Activated T-helper 1 cell treated with anti-CD3 and anti-CD28 coated beads, Interleukin-12 subunit alpha, Interleukin-12 subunit beta, Interleukin-2, Interleukin-4 antibody, amounts not matched to agents 30 ng/mL and 10 ng/mL and 1 ng/mL, durations not matched to agents 14 hours and 24 hours and 36 hours (primary cell): ENCODE measurements around the gene AAGAB. TPM values are rescaled to one million over a fixed set of nuclear protein-coding genes. Genes with fewer than 3 reads are reported as not detected.

Source experiments
- DNase-seq: peaks from one replicate; pipeline ENCODE4 v3.0.0; 2021; ENCODE audit warnings: low spot score
- H3K27ac Mint-ChIP-seq: one replicate; pipeline ENCODE4 v1.8.0; 2021; ENCODE audit warnings: mild to moderate bottlenecking, mixed read lengths
- H3K27me3 Mint-ChIP-seq: one replicate; pipeline ENCODE4 v1.8.0; 2022; ENCODE audit warnings: mild to moderate bottlenecking, moderate library complexity, mixed read lengths; ENCODE audit not compliant: insufficient read depth
- H3K36me3 Mint-ChIP-seq: one replicate; pipeline ENCODE4 v1.8.0; 2021; ENCODE audit warnings: low read depth, mixed read lengths
- H3K4me1 Mint-ChIP-seq: one replicate; pipeline ENCODE4 v1.8.0; 2021; ENCODE audit warnings: low read depth, mixed read lengths
- H3K4me3 Mint-ChIP-seq: one replicate; pipeline ENCODE4 v1.8.0; 2021; ENCODE audit warnings: mild to moderate bottlenecking, moderate library complexity, mixed read lengths
- H3K9me3 Mint-ChIP-seq: one replicate; pipeline ENCODE4 v1.8.0; 2021; ENCODE audit warnings: mixed read lengths
- intact Hi-C: fragments of 100-400 bp; cut with micrococcal nuclease; formaldehyde crosslinking; loops from one replicate; pipeline ENCODE4 v1.15.1; 2024
- total RNA-seq: library from RNA; stranded (reverse); gene quantifications from 2 replicates; pipeline ENCODE4 v1.2.3, GENCODE V29; 2022

Gene AAGAB
- total RNA-seq, 1 donor from 2014 or later, result 44.0 TPM

DNA sequence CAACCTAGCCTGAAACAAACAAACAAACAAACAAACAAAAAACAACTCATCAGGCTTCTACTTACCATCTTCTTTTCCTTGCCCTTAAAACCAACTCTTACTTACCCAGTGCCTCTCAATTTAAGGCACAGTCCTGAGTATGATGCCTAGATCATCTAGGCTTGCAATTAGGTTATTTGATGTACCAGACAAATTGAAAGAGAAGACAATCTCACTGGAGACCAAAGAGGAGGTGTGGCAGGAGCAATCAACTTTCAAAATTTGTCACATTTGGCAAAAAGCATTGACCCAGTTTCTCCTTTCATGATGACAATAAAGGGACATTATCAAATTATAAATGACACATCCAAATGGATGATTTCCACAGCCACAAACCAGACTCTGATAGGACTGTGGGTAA, 36.0 kb downstream of the AAGAB start:
- Mint-ChIP-seq H3K4me3 (no peak overlapping the region), H3K4me1 (peaks cover 11% of the 10 kb centered on the region), H3K27ac (no peak overlapping the region), H3K27me3 (no peaks in the 10 kb centered on the region), H3K9me3 (no peaks in the 10 kb centered on the region), H3K36me3 (peaks cover 33% of the 10 kb centered on the region)
- intact Hi-C loops, result no loop called here
- no peak for DNase-seq

DNA sequence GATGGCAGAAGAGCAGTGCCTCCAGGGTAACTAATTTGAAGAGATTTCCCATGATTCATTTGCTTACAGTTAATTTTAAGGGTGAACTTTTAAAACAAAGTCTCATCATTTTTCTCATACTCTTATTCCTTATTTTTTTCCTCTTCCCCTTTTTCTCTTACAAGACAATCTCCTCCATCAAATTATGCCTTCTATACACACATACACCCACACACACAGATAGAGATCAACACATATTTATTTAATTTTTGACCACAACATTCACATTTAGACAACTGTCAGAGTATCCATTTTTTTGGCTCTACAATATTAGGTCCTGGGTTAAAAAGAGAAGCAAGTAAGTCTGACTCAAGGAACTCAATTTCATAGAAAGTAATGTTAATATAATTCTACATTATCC, 37.6 kb downstream of the AAGAB start:
- no peaks in the 10 kb centered on the region for H3K9me3 Mint-ChIP-seq
- peak overlapping the region; percentile 3 for H3K27ac Mint-ChIP-seq
- H3K4me3 Mint-ChIP-seq, result no peak overlapping the region
- intact Hi-C loops, result no loop called here
- H3K36me3 Mint-ChIP-seq, result peaks cover 33% of the 10 kb centered on the region
- H3K4me1 Mint-ChIP-seq, result peaks cover 11% of the 10 kb centered on the region
- no peak for DNase-seq
- no peaks in the 10 kb centered on the region for H3K27me3 Mint-ChIP-seq

DNA sequence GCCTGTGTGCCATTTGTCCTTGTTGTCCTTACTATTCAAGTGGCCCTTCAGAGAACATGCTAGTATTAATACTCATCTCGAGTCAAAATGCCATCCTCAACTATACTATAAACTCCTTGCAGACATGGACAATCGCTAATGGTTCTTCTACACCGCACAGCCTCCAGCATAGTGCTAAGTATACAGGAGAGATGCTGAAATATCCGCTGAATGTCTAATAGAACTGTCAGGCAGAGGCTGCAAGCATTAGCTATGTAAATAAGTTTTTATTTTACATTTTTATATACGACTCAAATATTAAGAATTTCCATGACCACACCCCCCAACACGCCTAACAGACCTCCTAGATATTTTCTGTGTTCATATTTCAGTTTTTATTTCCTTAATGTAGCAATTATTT, 39.4 kb downstream of the AAGAB start:
- no peaks in the 10 kb centered on the region for H3K9me3 Mint-ChIP-seq
- no peak for DNase-seq
- H3K4me3 Mint-ChIP-seq, result no peak overlapping the region
- intact Hi-C loops, result no loop called here
- peaks cover 11% of the 10 kb centered on the region for H3K4me1 Mint-ChIP-seq
- peaks cover 34% of the 10 kb centered on the region for H3K36me3 Mint-ChIP-seq
- no peaks in the 10 kb centered on the region for H3K27me3 Mint-ChIP-seq
- no peak overlapping the region for H3K27ac Mint-ChIP-seq

DNA sequence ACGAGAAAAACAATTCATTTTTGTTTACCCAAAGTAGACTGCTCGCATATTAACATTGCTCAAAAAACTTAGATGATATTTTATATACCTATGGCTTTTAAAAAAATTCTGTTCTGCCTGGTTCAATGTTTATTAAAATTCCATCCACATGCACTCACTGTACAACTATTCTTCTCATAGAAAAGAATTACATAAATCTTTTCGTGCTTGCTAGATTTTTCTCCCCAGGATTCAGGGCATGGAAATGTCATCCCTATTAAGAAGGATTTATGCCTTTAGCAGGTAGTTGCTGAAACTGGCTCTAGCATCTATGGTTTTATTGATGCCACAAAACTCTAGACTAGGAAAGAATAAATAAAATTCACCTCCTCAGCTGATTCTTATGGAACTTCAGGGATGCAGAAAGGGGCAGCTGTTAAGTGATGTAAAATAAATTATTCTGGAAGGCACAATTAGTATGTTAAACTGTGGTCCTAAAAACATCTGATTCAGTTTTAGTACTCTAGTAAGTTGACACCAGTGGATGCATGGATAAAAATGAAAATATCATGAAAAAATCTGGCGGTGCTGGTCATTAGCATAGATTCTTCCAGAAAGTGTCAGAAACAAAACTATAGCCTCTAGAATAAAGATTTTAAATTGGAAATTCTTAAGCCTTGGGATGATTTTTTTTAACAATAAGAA, 41.6 kb downstream of the AAGAB start:
- DNase-seq, result no peak
- peaks cover under 1% of the 10 kb centered on the region for H3K4me1 Mint-ChIP-seq
- no peak overlapping the region for H3K27ac Mint-ChIP-seq
- peaks cover 30% of the 10 kb centered on the region for H3K36me3 Mint-ChIP-seq
- no peaks in the 10 kb centered on the region for H3K9me3 Mint-ChIP-seq
- intact Hi-C loops, result no loop called here
- H3K4me3 Mint-ChIP-seq, result no peak overlapping the region
- H3K27me3 Mint-ChIP-seq, result no peaks in the 10 kb centered on the region

DNA sequence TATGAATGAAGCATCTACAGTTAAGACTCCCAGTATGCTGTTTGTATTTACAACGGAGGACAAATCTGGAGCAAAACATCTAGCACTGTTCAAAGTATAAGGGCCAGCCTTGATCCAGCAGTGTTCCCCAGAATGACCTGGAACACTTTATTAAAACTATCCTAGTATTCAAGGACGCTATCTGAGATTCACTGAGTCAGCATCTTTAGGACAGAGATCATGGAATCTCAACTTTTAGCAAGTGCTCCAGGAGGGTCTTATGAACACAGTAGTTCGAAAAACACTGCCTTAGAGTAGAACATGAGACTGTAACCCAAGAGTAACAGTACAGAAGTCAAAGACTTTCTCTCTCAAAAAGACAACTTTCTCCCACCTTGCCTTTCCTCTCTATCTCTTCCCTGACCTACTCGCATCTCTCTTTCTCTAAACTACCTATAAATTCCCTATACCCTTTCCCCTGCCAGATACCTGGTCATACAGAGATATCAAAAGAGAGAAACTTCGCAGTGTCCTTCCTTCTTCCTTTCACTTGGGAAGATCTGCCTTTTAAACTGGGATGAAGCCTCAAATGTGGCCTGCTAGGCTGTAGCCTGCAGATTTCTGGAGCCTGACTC, 43.8 kb downstream of the AAGAB start:
- Mint-ChIP-seq H3K27ac (no peak overlapping the region), H3K9me3 (no peaks in the 10 kb centered on the region), H3K36me3 (peaks cover 32% of the 10 kb centered on the region), H3K4me3 (no peak overlapping the region), H3K27me3 (no peaks in the 10 kb centered on the region), H3K4me1 (no peaks in the 10 kb centered on the region)
- no peak for DNase-seq
- intact Hi-C loops, result no loop called here

DNA sequence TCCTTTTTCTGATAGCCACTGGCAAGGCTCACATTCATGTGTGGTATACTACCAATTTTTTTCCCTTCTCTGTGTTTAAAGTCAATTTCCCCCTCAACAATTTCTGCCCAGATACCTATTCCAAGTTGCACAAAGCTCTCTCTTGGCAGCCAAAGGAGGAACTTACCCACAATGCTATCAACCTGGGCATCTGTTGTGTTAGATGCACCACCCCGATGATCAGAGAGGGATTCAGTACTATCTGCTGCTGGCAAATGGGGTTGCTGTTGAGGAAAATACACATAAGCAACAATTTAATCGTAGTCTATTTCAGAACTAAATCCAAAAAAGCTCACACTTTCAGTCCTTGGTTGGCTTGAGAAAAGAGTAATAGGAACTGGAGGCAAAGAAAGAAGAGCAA, 46.1 kb downstream of the AAGAB start:
- Mint-ChIP-seq H3K9me3 (no peaks in the 10 kb centered on the region), H3K27ac (no peak overlapping the region), H3K4me3 (no peak overlapping the region), H3K36me3 (peaks cover 39% of the 10 kb centered on the region), H3K27me3 (no peaks in the 10 kb centered on the region), H3K4me1 (no peaks in the 10 kb centered on the region)
- intact Hi-C loops, result no loop called here
- DNase-seq, result no peak

DNA sequence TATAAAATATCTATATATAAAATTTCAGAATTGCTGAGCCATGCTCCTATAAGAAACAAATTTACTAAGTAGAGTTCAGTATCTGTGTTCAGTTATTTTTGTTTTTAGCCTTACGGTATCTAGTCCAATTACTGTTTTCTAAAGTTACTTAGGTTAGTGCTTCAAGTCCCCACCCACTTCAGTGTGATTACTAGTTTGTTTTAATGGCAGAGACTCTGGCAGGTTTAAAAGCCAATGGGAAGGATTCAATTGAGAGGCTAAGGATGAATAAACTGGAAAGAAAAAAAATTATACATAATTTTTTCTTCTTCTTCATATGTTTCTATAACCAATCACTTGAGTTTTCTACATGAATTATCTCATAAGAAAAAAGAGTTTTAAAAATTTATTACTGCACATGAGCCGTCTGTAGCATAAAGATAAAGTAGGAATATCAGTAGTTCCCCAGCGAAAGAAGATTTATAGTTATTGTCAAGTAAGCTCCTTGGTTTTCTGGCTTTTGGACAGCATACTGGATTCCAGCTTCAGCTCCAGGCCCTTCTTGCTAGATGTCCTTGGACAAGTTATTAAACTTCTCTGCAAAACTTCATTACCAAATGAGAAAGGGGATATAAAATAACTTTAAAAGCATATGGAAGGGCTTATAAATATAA, 46.8 kb downstream of the AAGAB start:
- intact Hi-C loops, result no loop called here
- H3K4me3 Mint-ChIP-seq, result no peak overlapping the region
- no peak overlapping the region for H3K27ac Mint-ChIP-seq
- H3K4me1 Mint-ChIP-seq, result no peaks in the 10 kb centered on the region
- H3K9me3 Mint-ChIP-seq, result no peaks in the 10 kb centered on the region
- H3K27me3 Mint-ChIP-seq, result no peaks in the 10 kb centered on the region
- peaks cover 44% of the 10 kb centered on the region for H3K36me3 Mint-ChIP-seq
- DNase-seq, result no peak

DNA sequence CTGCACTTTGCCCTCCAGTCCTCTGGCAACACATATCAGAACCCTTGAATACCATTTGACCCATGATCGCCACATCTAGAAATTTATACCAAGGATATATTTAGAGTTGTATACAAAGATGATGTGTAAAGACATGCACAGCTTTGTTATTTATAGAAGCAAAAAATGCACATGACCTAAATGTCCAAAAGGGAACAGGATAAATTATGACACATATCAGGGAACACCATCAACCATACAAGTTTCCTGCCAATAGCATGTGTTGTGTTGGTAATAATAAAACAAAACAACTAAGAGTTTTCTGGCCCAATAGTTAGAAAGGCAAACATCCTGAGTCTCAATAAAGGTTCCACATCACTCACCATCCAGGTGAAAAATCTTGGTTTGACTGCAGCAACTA, 51.5 kb downstream of the AAGAB start:
- H3K27ac Mint-ChIP-seq, result no peak overlapping the region
- intact Hi-C loops, result no loop called here
- peaks cover 59% of the 10 kb centered on the region for H3K36me3 Mint-ChIP-seq

DNA sequence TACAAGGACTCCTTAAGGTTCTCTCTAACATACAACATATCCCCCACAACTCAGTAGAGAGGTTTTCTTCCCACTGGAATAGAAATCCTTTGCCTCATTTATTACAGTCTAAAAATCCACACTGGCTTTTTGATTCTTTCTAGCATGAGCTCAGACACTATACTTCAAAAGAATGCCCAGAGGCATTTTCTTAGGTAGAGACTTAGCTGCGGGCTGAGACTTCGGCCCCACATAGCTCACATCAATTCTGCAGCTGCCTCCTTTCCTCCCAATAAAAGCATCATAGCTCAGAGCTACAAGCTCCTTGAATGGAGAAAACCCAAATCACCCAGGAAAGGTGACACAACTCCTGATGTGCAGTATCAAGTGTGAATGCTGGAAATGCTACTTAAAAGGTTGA, 52.4 kb downstream of the AAGAB start:
- no peak for DNase-seq
- Mint-ChIP-seq H3K27ac (no peak overlapping the region), H3K36me3 (peaks cover 61% of the 10 kb centered on the region), H3K4me3 (no peak overlapping the region), H3K9me3 (no peaks in the 10 kb centered on the region), H3K27me3 (no peaks in the 10 kb centered on the region), H3K4me1 (peaks cover 25% of the 10 kb centered on the region)
- intact Hi-C loops, result no loop called here

More for the DNA sequence above, 51.5 kb downstream of the AAGAB start:
- no peak overlapping the region for H3K4me3 Mint-ChIP-seq
- H3K4me1 Mint-ChIP-seq, result peaks cover 16% of the 10 kb centered on the region
- no peaks in the 10 kb centered on the region for H3K27me3 Mint-ChIP-seq
- no peak for DNase-seq
- H3K9me3 Mint-ChIP-seq, result no peaks in the 10 kb centered on the region

DNA sequence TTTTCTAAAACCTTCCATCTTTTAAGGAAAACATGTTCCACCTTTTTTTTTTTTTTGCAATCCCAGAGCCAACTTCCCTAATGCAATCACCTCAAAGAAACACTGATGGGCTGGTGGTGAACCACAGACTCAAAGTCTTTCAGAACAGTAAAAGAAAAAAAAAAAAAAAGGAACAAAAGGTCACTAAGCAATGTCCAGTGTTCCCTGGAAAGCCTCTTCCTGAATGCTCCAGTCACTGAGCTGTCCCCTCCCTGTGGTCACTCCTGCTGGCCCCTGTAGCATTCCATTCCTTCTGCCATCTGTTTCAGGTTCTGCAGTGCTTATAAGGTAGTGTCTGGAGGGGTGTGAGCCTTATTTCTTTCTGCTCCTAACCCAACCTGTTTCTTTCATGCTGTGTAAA, 53.3 kb downstream of the AAGAB start:
- Mint-ChIP-seq H3K9me3 (no peaks in the 10 kb centered on the region), H3K27me3 (no peaks in the 10 kb centered on the region), H3K4me1 (peaks cover 29% of the 10 kb centered on the region), H3K27ac (no peak overlapping the region), H3K36me3 (peaks cover 60% of the 10 kb centered on the region), H3K4me3 (no peak overlapping the region)
- intact Hi-C loops, result no loop called here
- no peak for DNase-seq

DNA sequence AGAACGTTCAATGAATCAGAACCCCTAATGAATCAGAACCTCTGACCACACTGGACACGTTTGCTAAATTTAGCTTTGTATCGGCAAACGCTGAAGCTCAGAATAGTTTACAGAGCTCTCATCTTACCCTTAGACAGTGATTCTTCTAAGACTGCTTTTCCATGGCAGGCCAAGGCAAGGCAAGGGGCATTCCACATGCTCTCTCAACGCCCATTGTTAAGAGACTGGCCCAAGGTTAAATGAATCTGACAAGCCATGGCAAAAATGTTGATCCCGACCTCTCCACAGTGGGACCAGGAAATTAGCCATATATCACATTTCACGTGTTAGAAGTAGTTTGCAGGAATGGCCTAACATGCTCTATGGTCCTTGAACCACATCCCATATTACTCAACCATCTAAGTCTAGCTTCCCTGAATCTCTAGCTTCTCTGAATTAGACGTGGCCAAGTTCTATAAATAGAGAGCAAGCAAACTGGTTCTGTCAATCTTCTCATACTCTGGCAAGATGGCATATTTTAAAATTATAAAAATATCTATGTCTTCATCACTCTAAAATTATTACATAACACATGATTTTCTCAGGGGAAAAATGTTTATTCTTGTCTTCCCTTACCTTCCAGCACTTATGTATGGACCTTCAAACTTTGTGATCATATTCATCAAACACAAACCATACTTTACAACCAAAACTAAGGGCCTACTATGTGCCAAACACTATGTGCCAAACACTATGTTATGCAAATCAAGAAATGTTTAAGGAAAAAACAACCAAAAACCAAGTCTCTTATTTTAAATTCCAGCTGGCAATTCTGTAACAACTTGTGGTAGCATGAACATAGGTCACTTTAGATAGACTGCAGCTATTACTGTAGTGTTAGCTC, 54.3 kb downstream of the AAGAB start:
- no peak for DNase-seq
- intact Hi-C loops, result loop anchor here (2.0 kb wide), 1 partner anchor 41 kb away; no protein-coding TSS in a partner anchor
- Mint-ChIP-seq H3K27me3 (no peaks in the 10 kb centered on the region), H3K36me3 (peaks cover 58% of the 10 kb centered on the region), H3K4me1 (peaks cover 29% of the 10 kb centered on the region), H3K4me3 (no peak overlapping the region), H3K9me3 (no peaks in the 10 kb centered on the region), H3K27ac (no peak overlapping the region)

DNA sequence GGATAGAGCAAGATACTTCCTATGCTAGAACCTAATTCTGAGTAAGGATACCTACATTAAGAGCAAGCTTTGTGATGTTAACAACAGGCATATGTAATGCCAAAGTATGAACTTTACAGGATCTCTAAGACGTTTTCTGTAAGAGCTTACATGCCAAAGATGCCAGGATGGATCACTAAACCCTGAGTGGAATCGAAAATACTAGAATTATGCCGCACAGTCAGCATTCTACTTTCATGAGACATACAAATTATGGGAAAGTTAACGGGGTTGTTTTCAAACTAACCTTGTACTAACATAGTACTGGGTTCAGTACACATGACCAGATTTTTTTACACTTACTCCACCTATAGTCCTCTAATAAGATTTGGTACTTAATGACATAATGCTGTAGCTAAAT, 55.1 kb downstream of the AAGAB start:
- intact Hi-C loops, result loop anchor here (2.0 kb wide), 1 partner anchor 41 kb away; no protein-coding TSS in a partner anchor
- Mint-ChIP-seq H3K36me3 (peaks cover 62% of the 10 kb centered on the region), H3K4me3 (no peak overlapping the region), H3K27ac (no peak overlapping the region), H3K9me3 (no peaks in the 10 kb centered on the region), H3K27me3 (no peaks in the 10 kb centered on the region), H3K4me1 (peaks cover 29% of the 10 kb centered on the region)
- DNase-seq, result no peak
